GM12874 (cell line): ENCODE results near the gene ACP2.

Experiments used
- CTCF ChIP-seq: IDR thresholded peaks from 2 replicates; pipeline ENCODE4 v1.5.1; 2011; ENCODE audit warnings: low read depth, mild to moderate bottlenecking, control low read depth, low read length, moderate library complexity; ENCODE audit not compliant: insufficient read depth

Gene ACP2

DNA sequence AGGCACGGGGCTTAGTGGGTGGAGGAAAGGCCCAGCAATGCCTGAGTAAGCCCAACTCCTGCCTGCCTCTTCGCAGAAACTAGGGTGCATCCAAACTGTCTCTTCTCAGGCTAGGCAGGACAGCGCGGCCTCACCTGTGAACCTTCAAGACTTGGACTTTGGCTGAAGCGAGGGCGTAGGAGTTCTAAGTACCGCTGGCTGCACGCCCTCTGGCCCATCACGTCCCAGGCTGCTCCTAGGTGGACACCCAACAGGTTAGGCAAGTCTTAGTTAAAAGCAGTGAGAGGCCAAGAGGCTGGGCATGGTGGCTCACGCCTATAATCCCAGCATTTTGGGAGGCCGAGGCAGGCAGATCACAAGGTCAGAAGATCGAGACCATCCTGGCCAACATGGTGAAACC is 35.7 kb downstream of the ACP2 start:
- TF ChIP-seq CTCF, result no peak

DNA sequence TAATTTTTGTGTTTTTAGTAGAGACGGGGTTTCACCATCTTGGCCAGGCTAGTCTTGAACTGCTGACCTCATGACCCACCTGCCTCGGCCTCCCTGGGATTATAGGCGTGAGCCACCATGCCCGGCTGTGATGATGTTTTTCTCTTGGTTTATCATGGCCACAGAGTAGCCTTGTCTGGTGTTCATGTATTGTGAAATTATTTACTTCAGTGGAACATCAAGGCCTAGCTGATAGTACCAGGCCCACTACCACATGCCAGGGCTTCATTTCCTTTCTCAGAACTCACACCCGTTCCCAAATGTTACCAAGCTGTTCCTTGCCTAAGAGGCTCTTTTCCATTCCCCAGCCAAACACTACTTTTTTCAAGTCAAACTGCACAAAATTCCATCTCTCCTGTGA is 40.0 kb downstream of the ACP2 start:
- TF ChIP-seq CTCF, result no peak

- no peak for TF ChIP-seq CTCF
Observed at GRCh38 chr11:47207459-47207858, 41.2 kb downstream of the ACP2 start.

DNA sequence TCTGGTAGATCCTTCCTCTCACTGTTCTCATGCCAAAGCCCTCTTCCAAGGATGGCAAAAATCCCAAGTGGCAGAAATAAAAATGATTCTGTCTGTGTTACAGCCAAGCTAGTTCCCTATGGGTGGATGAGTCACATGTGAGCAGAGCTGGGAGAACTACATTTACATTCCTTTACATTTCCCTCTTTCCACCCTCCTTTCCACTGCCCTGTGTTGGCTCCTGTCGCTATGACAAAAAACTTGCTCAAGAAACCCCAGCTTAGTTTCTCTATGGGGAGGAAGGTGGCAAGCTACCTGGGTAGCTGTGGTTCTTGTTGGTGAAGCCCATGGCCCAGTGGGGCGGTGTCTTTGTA is 44.0 kb downstream of the ACP2 start:
- no peak for TF ChIP-seq CTCF

DNA sequence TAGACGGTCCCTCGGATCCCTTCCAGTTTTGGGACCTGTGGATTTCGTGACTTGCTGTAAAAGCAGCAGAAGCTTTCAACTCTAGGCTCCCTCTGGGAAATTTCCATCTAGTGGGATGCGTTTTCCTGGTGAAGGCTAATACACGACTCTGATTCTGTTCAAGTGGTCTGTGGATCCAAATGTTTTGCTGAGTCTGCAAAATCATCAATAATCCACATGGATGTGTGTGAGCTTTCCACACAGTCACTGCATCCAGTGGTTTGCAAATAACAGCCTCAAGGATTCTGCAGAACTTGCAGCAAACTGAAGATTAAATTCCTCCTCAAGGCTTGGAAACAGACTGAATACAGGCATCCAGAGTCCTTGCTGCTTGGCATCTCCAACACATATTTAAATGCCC is 46.0 kb downstream of the ACP2 start:
- TF ChIP-seq CTCF, result no peak

DNA sequence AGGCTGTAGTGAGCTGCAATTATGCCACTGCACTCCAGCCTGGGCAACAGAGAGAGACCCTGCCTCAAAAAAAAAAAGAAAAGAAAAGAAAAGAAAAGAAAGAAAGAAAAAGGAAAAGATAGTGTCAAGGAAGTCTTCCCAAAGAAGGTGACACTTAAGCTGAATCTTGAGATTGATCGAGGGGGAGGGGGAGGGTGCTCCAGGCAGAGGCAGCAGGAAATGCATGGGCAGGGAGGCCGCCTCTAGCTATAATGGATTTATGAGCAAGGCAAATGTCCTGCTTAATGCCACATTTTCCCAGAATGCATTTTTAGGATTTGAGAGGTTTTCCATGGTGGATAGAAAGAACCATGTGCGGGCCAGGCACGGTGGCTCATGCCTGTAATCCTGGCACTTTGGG is 47.6 kb downstream of the ACP2 start:
- TF ChIP-seq CTCF, result no peak

- TF ChIP-seq CTCF, result no peak
Observed at GRCh38 chr11:47192111-47192510, 56.5 kb downstream of the ACP2 start.
